Skeletal muscle cell (primary cell): Measurements from ENCODE around the gene GPD1L.
A peak's percentile ranks its signal among the peaks of the same experiment; 100 is the strongest.
"Not testable (repeated sequence)": the region's sequence is repeated elsewhere in the genome, so short reads cannot be mapped to it uniquely, and the experiment has no call there.

ENCODE experiments used
- DNase-seq: peaks from one replicate; pipeline ENCODE4 v3.0.0-alpha.2; 2010; ENCODE audit warnings: low read depth
- H3K4me3 ChIP-seq: 2 replicates; pipeline ENCODE4 v1.5.1; 2011; ENCODE audit warnings: low read depth, mild to moderate bottlenecking, control low read depth, low read length, moderate library complexity

The GPD1L gene

GRCh38 chr3:32106132-32106928 lies at the start of gene GPD1L:
Gene GPD1L, plus strand, starts transcription at chr3:32106620. Its CDS starts 92 bp downstream, at chr3:32106712.
- H3K4me3 ChIP-seq, result peak within 1 kb of the TSS; percentile 63
- DNase-seq, result peak; percentile 74

GRCh38 chr3:32058465-32058864 lies 48.0 kb upstream of the GPD1L start:
- not testable (repeated sequence) for DNase-seq, H3K4me3 ChIP-seq

GRCh38 chr3:32062950-32063582 lies 43.4 kb upstream of the GPD1L start:
- no peak for DNase-seq
- H3K4me3 ChIP-seq, result no peak overlapping the region

GRCh38 chr3:32066686-32067085 lies 39.7 kb upstream of the GPD1L start:
- DNase-seq, result no peak

GRCh38 chr3:32074194-32074593 lies 32.2 kb upstream of the GPD1L start:
- DNase-seq, H3K4me3 ChIP-seq: not testable (repeated sequence)

More at GRCh38 chr3:32066686-32067085, 39.7 kb upstream of the GPD1L start:
- no peak overlapping the region for H3K4me3 ChIP-seq

- DNase-seq, result peak; percentile 61
- H3K4me3 ChIP-seq, result no peak overlapping the region
These were observed 29.9 kb upstream of the GPD1L start for GRCh38 chr3:32076566-32076965.

- no peak overlapping the region for H3K4me3 ChIP-seq
- DNase-seq, result no peak
These were observed 28.9 kb upstream of the GPD1L start for GRCh38 chr3:32077260-32078084.

GRCh38 chr3:32078085-32078634 lies 28.3 kb upstream of the GPD1L start:
- no peak overlapping the region for H3K4me3 ChIP-seq
- DNase-seq, result no peak

- no peak for DNase-seq
- H3K4me3 ChIP-seq, result no peak overlapping the region
These were observed 27.6 kb upstream of the GPD1L start for GRCh38 chr3:32078864-32079263.

- H3K4me3 ChIP-seq, result no peak overlapping the region
- no peak for DNase-seq
These were observed 23.7 kb upstream of the GPD1L start for GRCh38 chr3:32082721-32083120.

GRCh38 chr3:32083702-32084270 lies 22.6 kb upstream of the GPD1L start:
- no peak overlapping the region for H3K4me3 ChIP-seq
- DNase-seq, result no peak

- no peak overlapping the region for H3K4me3 ChIP-seq
- no peak for DNase-seq
These were observed 21.6 kb upstream of the GPD1L start for GRCh38 chr3:32084870-32085269.

GRCh38 chr3:32086464-32086863 lies 20.0 kb upstream of the GPD1L start:
- no peak for DNase-seq
- H3K4me3 ChIP-seq, result no peak overlapping the region

- no peak for DNase-seq
- H3K4me3 ChIP-seq, result no peak overlapping the region
These were observed 16.9 kb upstream of the GPD1L start for GRCh38 chr3:32089476-32089875.

- DNase-seq, result no peak
- H3K4me3 ChIP-seq, result no peak overlapping the region
These were observed 13.2 kb upstream of the GPD1L start for GRCh38 chr3:32093204-32093603.

- no peak overlapping the region for H3K4me3 ChIP-seq
- no peak for DNase-seq
These were observed 11.0 kb upstream of the GPD1L start for GRCh38 chr3:32095431-32095830.

GRCh38 chr3:32097768-32098167 lies 8.7 kb upstream of the GPD1L start:
- H3K4me3 ChIP-seq, result no peak overlapping the region
- DNase-seq, result no peak

- DNase-seq, result no peak
- H3K4me3 ChIP-seq, result no peak overlapping the region
These were observed 7.9 kb upstream of the GPD1L start for GRCh38 chr3:32098528-32098927.

GRCh38 chr3:32100465-32100864 lies 6.0 kb upstream of the GPD1L start:
- no peak overlapping the region for H3K4me3 ChIP-seq
- no peak for DNase-seq

- H3K4me3 ChIP-seq, result no peak overlapping the region
- DNase-seq, result no peak
These were observed 4.1 kb upstream of the GPD1L start for GRCh38 chr3:32102289-32102688.
